DMS153 treated with DMSO at 0.1 percent for 48 hours (cell line): ENCODE measurements around the gene FOXN1.
"Not testable (repeated sequence)": the region's sequence is repeated elsewhere in the genome, so short reads cannot be mapped to it uniquely, and the experiment has no call there.

Experiments
- DNase-seq: peaks from one replicate; lab custom pipeline; 2025; ENCODE audit not compliant: unreplicated experiment; lab: John Stamatoyannopoulos, UW

Gene FOXN1, protein sequence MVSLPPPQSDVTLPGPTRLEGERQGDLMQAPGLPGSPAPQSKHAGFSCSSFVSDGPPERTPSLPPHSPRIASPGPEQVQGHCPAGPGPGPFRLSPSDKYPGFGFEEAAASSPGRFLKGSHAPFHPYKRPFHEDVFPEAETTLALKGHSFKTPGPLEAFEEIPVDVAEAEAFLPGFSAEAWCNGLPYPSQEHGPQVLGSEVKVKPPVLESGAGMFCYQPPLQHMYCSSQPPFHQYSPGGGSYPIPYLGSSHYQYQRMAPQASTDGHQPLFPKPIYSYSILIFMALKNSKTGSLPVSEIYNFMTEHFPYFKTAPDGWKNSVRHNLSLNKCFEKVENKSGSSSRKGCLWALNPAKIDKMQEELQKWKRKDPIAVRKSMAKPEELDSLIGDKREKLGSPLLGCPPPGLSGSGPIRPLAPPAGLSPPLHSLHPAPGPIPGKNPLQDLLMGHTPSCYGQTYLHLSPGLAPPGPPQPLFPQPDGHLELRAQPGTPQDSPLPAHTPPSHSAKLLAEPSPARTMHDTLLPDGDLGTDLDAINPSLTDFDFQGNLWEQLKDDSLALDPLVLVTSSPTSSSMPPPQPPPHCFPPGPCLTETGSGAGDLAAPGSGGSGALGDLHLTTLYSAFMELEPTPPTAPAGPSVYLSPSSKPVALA

DNA sequence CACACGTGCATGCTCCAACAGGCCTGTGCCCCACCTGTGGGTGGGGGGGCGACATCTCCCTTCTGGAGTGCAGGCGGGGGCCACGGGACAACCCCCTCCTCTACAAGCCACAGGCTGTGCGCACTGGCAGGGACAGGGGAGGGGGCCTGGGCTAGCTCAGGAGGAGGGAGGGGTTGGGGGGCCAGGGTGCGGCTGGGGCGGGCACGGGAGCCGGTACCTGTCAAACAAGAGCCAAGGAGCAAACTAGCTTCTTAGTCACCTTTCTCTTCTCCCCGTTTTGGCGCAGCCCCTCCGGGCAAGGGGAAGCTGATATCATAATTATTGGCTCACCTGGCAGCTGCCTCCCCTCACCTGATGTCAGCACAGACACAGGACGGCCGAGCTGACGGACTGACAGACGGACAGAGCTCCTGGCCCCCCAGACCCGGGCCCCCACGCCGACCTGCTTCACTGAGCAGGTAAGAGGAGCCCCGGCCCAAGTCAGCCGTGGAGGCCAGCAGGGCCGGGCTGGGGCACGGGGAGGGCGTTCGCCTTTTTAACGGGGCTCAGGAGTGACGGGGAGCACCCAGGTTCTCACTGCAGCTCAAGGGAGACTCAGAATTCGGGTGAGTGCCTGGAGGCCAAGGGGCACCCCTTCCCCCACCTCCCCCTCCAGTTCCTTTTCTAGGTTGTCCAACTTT is at the start of gene FOXN1:
Gene FOXN1 (plus strand): TSS at position 363 of the 680 bp plus-strand sequence. CDS start 17,622 bp downstream, outside the sequence.
- no peak for DNase-seq

DNA sequence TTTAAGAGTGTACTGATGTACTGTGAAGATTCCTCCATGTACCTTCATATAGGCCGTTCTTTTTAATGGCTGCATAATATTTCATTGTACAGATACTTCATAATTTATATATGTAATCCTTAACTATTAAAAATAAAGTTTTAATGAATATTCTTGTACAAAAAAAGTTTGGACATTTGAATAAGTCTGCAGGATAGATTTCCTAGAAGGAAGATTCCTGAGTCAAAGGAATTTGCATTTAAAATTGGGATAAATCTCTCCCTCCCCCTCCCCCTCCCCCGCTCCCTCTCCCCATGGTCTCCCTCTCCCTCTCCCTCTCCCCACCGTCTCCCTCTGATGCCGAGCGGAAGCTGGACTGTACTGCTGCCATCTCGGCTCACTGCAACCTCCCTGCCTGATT is 48.3 kb upstream of the FOXN1 start:
- DNase-seq, result no peak

DNA sequence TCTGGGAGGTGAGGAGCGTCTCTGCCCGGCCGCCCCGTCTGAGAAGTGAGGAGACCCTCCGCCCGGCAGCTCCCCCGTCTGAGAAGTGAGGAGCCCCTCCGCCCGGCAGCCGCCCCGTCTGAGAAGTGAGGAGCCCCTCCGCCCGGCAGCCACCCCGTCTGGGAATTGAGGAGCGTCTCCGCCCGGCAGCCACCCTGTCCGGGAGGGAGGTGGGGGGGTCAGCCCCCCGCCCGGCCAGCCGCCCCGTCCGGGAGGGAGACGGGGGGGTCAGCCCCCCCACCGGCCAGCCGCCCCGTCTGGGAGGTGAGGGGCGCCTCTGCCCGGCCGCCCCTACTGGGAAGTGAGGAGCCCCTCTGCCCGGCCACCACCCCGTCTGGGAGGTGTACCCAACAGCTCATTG is 47.3 kb upstream of the FOXN1 start:
- not testable (repeated sequence) for DNase-seq

DNA sequence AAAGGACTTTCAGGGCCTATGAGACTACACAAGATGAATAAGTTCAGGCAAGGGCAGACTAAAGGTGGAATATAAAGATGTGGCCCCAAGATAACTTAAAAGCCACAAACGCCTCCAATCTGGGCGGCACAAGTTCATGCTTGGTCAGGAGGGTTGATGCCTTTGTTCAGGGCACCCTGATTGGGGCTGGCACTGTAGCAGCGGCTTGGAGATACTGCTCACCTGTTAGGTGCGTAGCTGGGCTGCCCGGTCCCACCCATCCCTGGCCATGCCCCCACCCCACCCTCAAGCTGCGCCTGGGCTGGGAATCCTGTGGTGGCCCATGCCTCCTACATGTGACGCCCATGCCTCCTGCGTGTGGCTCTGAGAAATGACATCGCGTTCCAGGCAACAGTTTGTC is 45.2 kb upstream of the FOXN1 start:
- DNase-seq, result no peak

DNA sequence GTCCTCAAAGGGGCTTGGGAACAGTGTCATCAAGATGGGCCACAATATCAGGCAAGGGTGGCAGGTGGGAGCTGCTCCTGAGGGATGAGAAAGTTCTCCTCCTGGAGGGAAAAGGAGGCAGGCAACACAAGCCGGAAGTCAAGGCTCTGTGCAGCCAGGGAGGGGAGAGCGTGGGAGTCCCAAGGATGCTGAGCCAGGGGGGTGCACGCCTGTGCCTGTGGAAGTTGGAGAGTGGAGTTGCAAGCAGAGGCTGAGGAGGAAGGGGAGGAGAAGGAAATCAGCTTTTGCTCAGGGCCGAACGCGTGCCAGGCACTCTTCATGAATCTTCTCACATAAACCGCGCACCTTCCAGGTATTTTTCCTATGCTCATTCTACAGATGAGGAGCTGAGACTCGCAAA is 40.1 kb upstream of the FOXN1 start:
- DNase-seq, result no peak

DNA sequence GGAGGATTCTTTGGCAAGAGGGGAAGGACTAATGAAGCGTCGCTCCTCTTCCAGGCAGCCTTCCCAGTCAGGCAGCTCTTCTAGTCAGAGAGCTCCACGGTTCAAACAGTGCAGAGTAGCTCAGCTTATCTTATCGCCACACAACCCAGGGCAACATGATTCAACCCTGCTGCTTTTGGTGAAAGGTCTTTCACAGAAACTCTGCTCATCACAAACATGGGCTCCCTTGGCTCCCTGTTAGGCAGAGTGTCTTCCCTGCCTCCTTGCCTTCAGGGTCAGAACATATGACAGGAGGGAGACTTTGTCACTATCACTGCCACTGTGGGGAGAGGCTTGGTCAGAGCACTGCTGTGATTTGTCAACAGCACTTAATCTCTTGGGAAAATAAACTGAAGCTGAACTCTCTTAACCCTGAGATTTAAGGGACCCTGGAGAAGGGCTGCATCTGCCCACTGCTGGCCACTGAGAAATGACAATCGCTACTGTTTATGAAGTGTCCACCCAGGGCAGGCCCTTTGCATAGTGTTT is 39.6 kb upstream of the FOXN1 start:
- DNase-seq, result no peak

DNA sequence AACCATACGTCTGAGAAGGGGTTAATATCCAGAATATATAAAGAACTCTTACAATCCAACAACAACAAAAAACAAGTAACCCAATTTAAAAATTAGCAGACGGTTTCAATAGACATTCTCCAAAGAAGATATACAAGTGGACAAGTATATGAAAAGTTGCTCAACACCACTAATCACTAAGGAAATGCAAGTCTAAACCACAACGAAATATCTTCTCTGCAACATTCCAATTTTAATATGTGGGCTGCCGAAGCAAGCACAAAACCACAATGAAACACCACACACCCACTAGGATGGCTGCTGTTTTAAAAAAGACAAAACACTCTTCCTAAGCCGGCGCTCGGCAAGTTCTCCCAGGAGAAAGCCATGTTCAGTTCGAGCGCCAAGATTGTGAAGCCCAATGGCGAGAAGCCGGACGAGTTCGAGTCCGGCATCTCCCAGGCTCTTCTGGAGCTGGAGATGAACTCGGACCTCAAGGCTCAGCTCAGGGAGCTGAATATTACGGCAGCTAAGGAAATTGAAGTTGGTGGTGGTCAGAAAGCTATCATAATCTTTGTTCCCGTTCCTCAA is 38.6 kb upstream of the FOXN1 start:
- no peak for DNase-seq

DNA sequence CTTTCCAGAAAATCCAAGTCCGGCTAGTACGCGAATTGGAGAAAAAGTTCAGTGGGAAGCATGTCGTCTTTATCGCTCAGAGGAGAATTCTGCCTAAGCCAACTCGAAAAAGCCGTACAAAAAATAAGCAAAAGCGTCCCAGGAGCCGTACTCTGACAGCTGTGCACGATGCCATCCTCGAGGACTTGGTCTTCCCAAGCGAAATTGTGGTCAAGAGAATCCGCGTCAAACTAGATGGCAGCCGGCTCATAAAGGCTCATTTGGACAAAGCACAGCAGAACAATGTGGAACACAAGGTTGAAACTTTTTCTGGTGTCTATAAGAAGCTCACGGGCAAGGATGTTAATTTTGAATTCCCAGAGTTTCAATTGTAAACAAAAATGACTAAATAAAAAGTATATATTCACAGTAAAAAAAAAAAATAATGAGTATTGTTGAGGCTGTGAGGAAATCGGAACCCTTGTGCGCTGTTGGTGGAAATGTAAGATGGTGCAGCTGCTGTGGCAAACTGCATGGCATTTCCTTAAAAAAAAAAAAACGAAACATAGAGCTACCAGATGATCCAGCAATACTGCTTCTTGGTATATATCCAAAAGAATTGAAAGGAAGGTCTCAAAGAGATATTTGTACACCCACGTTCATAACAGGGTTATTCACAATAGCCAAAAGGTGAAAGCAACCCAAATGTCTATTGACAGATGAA is 38.0 kb upstream of the FOXN1 start:
- DNase-seq, result not testable (repeated sequence)

DNA sequence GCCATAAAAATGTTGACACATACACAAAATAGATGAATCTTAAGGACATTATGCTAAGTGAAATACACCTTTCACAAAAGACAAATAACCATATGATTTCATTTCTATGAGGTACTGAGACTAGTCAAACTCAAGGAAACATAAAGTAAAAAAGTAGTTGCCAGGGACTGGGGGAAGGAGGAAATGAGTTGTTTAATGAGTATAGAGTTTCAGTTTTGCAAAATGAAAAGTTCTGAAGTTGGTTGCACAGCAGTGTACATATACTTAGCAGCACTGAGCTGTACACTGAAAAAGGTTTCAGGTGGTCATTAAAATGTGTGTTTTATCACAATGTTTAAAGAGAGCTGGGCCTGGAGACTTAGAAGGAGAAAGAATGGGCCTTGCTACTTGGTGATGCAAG is 37.4 kb upstream of the FOXN1 start:
- no peak for DNase-seq

DNA sequence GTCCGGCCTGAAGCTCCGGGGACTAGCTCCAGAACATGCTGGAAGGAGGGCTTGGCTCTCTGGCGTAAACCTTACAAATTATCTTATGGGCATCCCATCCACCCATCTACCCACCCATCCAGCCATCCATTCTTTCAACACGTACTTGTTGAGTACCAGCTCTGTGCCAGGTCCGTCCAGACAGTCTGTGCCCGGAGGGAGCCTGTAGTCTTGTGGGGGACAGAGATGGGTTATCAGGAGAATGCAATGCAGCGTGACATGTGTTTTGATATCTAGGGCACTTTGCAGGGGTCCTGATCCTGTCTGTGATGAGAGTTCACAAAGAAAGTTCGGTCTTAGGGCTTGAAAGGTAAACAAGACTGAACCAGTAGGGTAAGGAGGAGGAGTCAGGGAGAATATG is 36.8 kb upstream of the FOXN1 start:
- no peak for DNase-seq

DNA sequence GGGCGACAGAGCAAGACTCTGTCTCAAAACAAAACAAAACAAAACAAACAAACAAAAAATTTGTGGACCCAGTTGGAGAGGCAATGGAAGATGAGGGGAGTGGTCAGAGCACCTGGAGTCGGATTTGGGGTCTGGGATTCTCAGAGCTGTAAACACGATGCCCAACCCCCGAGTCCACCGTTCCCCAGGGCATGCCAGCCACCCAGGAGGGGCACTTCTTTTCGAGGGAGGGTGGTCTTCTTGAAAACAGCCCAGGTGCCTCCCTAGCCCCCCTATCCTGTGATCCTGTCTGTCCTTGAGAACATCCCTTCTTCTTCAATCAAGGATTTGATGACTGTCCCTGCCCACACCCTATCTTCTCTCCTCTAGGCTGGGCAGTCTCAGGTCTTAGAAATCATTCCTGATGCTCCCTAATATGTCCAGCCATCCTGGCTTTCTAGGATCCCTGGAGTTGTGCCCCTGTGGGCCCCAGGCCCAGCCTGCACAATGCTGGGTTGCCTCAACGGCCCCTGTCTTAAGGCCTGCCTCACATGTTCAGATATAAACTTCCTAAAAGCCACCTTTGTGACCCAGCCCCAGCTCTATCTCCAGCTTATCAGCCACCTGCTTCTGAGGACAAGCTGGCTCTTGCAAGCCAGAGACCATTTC is 35.8 kb upstream of the FOXN1 start:
- no peak for DNase-seq

DNA sequence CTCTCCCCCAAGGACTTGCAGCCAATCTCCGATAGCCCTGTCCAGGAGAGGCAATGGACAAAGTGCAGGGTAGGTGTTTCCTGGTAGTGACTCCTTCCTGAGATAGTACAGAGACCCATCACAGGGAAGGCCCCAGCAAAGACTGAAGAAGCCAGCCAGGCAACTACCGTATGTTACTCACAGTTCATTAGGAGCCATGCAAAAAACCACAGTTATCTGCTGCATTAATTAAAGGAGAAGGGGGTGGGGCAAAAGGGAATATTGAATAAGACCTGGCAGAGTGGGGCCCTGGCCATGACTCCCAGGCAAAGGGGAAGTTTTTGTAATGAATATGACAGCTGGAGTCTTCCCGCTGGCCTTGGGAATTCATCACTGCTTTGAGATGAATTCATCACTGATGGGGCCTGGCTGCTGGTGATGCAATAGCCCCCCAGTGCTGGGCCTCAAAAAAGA is 35.2 kb upstream of the FOXN1 start:
- DNase-seq, result no peak

DNA sequence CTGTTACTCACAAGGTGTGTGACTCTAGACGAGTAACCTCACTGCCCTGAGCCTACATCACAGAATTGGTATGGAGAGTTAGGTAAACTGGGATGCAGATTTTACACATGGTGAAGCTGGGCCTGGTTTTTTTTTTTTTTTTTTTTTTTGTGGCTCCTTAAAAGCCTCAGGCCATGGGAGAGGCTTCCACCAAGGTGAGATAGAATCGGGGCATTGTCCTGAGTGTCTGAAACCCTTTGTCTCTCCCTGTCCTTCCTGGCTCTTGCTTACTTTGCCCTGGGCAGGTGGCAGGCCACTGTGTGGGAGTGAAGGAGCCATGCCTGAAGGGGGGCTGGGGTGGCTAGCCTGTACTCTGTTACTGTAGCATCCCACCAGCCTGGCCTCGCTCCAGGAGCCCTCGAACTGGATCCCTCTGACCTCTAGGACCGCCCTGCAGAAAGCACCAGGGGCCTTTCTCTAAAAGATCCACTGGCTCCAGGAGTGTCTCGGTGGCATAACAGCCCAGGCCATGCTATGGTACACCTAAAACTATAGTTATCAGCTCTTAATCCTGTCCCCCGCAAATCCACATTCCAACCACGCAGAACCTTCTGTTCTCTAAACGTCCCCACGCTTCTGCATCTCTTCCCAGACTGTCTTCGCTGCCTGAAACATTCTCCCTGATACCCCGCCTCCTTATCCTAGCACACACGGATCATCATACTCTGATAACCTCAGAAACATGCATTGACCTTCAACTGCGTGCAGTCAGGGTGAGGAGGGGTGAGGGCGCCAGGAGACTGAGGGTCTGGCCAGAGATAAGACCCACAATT is 34.4 kb upstream of the FOXN1 start:
- DNase-seq, result no peak

DNA sequence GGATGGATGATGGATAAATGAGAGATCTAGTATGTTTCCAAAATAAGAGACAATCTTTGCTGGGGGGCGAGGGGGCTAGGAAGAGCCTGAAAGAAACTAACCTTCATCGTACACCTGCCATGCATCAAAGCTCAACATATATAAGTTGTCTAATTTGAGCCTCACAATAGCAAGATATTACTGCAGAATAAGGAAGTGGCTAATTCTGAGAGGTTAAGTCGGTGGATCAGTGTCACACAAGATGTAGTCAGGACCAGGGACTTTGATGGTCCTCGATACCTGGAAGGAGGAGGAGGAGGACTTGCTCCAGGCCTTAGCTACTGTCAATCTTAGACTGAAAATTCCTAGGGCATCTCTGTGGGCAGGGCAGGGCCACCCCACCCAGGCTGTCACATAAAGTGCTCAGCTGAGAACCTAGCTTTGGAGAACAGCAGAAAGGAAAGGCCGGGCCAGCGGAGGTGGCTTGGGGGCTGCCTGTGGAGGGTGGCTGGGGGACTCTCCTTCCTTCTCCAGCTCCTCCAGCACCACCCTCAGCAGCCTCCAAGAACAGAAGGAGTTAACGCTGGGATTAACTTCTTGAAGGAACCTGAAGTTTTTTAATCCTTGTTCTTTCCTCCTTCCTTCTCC is 33.2 kb upstream of the FOXN1 start:
- no peak for DNase-seq

DNA sequence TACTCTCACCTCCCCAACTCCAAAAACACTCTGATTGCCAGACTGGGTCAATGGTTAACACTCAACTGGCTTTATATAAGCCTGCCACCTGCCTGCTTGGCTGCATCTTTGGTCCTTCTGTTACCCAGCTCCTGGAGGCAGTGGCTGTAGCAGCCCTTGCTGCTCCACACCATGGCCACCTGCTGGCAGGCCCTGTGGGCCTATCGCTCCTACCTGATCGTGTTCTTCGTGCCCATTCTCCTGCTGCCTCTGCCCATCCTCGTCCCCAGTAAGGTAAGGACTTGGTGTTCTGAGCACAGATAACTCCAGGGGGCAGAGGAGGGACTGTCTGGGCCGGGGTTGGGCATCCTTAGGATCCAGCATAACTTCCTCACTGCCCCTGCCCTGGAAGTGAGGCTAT is 32.6 kb upstream of the FOXN1 start, which contains the start of gene SLC13A2:
Gene SLC13A2 (plus strand): TSS at position 103 of the 400 bp plus-strand sequence. CDS start 69 bp downstream, at position 172.
- no peak for DNase-seq

DNA sequence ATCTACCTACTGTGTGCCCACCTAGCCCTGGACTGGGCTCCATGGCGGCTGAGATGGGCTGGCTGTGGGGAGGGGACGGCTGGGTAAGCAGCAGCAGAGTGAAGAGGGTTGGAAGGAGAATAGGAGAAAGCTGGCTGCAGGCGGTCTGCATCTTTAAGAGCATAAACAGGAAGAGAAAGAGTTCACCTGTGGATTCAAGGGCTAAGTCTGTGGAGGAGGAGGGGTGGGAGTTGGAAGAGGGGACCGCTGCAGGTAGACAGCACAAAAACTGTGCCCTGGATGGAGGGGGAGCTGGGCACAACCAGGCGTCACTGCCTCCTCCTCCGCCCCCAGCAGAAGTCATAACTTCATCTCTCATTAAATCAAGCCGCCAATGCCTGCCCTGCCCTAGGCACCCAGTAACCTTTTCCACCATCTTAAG is 32.0 kb upstream of the FOXN1 start:
- DNase-seq, result no peak

DNA sequence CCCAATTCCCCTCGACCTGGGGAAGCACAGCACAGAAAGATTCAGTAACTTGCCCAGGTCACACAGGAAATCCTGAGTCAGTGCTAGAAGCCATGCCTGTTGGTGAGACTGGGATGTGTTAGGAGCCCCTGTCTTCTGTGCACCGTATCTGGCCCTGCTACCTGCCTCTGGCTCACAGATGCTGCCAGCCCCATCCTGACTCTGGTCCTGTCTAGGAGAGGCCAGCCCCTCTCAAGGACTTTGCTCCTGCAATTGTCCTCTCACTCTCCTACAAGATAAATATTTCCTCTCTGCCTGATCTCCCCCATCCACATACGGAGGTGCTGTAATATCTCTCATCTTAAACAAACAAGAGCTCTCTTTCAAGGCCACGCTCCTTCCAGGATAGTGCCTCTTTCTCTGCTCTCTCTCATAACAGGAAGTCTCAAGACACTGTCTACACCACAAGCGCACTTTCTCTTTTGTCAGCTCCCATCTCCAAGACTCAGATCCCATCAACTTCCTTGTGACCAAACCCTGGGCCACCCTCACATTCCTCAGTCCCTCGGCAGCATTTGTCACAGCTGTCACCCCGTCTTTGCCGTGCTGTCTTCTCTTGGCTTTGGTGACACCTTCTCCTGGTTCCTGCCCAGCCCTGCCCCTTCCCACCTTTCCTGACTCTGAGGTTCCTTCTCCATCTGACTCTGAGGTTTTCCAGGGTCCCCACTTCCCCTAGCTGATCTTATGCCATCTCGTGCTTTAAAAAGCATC is 30.8 kb upstream of the FOXN1 start:
- no peak for DNase-seq
